ENCODE measurements around the gene SLC35F5.

The SLC35F5 gene

GRCh38 chr2:113700186-113700841, 56.1 kb downstream of the SLC35F5 start:
- TF ChIP-seq, protein P1, sequence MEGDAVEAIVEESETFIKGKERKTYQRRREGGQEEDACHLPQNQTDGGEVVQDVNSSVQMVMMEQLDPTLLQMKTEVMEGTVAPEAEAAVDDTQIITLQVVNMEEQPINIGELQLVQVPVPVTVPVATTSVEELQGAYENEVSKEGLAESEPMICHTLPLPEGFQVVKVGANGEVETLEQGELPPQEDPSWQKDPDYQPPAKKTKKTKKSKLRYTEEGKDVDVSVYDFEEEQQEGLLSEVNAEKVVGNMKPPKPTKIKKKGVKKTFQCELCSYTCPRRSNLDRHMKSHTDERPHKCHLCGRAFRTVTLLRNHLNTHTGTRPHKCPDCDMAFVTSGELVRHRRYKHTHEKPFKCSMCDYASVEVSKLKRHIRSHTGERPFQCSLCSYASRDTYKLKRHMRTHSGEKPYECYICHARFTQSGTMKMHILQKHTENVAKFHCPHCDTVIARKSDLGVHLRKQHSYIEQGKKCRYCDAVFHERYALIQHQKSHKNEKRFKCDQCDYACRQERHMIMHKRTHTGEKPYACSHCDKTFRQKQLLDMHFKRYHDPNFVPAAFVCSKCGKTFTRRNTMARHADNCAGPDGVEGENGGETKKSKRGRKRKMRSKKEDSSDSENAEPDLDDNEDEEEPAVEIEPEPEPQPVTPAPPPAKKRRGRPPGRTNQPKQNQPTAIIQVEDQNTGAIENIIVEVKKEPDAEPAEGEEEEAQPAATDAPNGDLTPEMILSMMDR (IDR thresholded peaks at IDR 0.05) = no peak

GRCh38 chr2:113698892-113699447, 57.5 kb downstream of the SLC35F5 start:
- TF ChIP-seq, protein P1 (IDR thresholded peaks at IDR 0.05) = no peak

GRCh38 chr2:113697516-113697915, 58.9 kb downstream of the SLC35F5 start:
- TF ChIP-seq, protein P1 (IDR thresholded peaks at IDR 0.05) = no peak

DNA sequence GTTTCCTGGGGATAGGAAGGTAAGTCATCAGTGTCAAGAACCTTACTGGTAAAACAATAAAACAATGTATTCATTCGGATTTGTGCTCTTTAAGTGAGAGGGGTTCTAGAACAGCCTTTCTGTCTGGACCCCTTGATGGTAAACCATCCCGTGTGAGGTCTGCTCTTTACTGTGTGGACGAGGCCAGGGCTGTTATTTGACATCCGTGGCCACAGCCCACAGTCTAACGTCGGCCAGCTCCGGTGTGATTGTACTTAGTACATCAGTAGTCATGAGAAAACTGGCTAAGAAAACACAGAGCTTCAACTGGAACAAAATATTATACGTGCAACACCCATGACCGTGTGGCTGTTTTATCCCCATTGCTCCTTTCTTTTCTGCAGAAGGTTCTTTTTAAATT, 62.0 kb downstream of the SLC35F5 start:
- TF ChIP-seq, protein P1 (IDR thresholded peaks at IDR 0.05) = no peak

DNA sequence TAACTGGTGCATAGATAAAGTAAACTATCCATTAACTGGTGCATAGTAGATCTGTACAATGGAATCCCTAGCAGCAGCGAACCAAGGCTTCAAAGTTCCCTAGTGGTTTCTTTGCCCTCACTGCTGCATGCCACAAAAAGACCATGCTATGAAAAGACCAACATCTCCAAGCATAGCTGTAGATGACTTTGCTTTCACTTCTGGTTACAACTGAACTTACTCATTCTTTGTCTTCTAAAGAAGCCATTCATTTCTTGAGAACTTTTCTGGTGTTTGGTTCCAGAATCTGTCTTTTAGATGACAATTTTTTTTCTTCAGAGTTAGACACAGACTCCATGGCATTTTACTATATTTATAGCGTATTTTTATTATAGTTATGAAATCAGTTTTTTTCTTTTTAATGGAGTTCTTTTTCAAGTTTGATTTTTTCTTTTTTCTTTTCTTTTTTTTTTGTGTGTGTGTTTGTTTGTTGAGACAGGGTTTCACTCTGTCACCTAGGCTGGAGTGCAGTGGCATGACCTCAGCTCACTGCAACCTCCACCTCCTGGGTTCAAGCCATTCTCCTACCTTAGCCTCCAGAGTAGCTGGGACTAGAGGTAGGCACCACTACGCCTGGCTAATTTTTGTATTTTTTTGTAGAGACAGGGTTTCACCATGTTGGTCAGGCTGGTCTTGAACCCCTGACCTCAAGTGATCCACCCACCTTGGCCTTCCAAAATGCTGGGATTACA, 63.6 kb downstream of the SLC35F5 start:
- TF ChIP-seq, protein P1 (IDR thresholded peaks at IDR 0.05) = no peak

- TF ChIP-seq, protein P1 (IDR thresholded peaks at IDR 0.05) = no peak
Measured at GRCh38 chr2:113686537-113686936, 69.9 kb downstream of the SLC35F5 start.

DNA sequence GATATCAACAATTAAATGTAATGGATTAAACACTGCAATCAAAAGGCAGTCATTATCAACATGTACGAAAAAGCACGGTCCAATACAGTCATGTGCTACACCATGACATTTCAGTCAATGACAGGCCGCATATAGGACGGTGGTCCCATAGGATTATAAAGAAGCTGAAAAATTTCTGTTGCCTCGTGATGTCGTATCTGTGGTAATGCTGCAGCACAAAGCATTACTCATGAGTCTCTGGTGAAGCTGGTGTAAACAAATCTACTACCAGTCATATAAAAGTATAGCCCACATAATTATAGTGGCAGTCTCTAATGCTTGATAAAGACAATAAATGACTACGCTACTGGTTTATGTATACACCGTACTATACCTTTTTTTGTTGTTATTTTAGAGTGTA, 71.0 kb downstream of the SLC35F5 start:
- TF ChIP-seq, protein P1 (IDR thresholded peaks at IDR 0.05) = no peak
